RWPE2 (cell line): ENCODE measurements around the gene SLC6A18.

Source experiments
- ATAC-seq: fragments of 200-7000 bp; cut with Tn5 transposase; 3 replicates; pipeline ENCODE4 v1.9.1; 2021; ENCODE audit warnings: low read depth
- DNase-seq: peaks from one replicate; pipeline ENCODE4 v3.0.0-alpha.2; 2020; ENCODE audit warnings: low spot score
- H3K27ac ChIP-seq: fragments of 450-650 bp; 2 replicates; pipeline ENCODE4 v1.5.1; 2017; ENCODE audit warnings: mild to moderate bottlenecking; ENCODE audit not compliant: poor library complexity, severe bottlenecking
- H3K27me3 ChIP-seq: fragments of 250-450 bp; sonication (Bioruptor Pico); 2 replicates; pipeline ENCODE4 v1.5.1; 2021; ENCODE audit warnings: mild to moderate bottlenecking, moderate library complexity; ENCODE audit not compliant: insufficient read depth, poor library complexity, severe bottlenecking
- H3K36me3 ChIP-seq: fragments of 250-450 bp; sonication (Bioruptor Pico); 2 replicates; pipeline ENCODE4 v1.5.1; 2020; ENCODE audit warnings: low read depth, mild to moderate bottlenecking, moderate library complexity
- H3K4me1 ChIP-seq: fragments of 250-450 bp; sonication (Bioruptor Pico); 2 replicates; pipeline ENCODE4 v1.5.1; 2021; ENCODE audit warnings: mild to moderate bottlenecking, moderate library complexity; ENCODE audit not compliant: insufficient read depth, poor library complexity, severe bottlenecking
- H3K4me3 ChIP-seq: fragments of 250-450 bp; sonication (Bioruptor Pico); 2 replicates; pipeline ENCODE4 v1.5.1; 2021; ENCODE audit warnings: mild to moderate bottlenecking, moderate library complexity; ENCODE audit not compliant: severe bottlenecking
- H3K9me3 ChIP-seq: fragments of 250-450 bp; sonication (Bioruptor Pico); 2 replicates; pipeline ENCODE4 v1.5.1; 2021; ENCODE audit warnings: mild to moderate bottlenecking, moderate library complexity; ENCODE audit not compliant: severe bottlenecking
- TF ChIP-seq, protein P1 (sequence below): fragments of 450-650 bp; IDR thresholded peaks from one replicate; pipeline ENCODE4 v1.5.1; 2017; ENCODE audit warnings: mild to moderate bottlenecking, moderate library complexity; ENCODE audit not compliant: poor library complexity, severe bottlenecking

The SLC6A18 gene

DNA sequence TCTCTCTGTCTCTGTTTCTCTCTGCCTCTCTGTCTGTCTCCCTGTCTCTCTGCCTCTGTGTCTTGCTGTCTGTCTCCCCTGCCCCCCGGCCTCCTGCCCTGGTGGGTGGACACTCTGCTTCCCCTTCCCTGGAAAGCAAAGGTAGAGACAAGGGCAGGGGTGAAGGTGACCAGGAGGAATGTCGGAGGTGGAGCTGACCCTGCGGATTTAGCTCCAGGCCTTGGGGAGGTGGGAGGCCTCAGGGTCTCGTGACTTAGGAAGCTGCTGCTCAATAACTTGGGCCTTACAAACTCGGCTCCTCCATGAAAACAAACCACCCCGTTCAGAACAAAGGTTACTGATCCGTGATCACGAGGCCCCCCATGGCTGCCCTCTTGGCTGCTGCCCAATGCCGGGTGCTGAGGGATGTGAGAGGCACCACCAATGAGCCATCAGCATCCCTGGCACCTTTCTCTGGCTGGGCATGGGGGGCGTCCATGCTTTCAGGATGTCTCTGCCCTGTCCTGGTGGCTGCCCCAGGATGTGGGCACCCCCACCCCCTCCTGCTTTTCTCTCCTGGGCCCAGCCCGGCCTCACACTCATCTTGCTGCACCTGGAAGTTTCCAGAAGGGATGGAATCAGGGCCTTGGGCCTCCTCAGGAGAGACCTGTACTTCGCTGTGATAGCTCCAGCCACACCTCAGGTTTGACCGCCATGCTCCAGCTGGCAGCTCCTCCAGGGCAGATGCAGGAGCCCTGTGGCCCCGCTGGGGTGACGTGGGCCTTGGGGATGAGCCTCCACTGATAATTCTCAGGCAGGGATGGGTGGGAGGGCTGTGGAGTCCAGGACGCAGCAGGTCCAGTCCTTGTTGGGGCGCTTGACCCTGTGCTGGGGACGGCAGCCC is 38.6 kb upstream of the SLC6A18 start:
- ATAC-seq (no peak), DNase-seq (peak; percentile 57)
- Histone ChIP-seq H3K27ac (no peak overlapping the region), H3K27me3 (peaks cover 21% of the 10 kb centered on the region), H3K4me1 (no peaks in the 10 kb centered on the region), H3K9me3 (no peaks in the 10 kb centered on the region), H3K36me3 (no peaks in the 10 kb centered on the region), H3K4me3 (no peak overlapping the region)
- TF ChIP-seq, protein P1, sequence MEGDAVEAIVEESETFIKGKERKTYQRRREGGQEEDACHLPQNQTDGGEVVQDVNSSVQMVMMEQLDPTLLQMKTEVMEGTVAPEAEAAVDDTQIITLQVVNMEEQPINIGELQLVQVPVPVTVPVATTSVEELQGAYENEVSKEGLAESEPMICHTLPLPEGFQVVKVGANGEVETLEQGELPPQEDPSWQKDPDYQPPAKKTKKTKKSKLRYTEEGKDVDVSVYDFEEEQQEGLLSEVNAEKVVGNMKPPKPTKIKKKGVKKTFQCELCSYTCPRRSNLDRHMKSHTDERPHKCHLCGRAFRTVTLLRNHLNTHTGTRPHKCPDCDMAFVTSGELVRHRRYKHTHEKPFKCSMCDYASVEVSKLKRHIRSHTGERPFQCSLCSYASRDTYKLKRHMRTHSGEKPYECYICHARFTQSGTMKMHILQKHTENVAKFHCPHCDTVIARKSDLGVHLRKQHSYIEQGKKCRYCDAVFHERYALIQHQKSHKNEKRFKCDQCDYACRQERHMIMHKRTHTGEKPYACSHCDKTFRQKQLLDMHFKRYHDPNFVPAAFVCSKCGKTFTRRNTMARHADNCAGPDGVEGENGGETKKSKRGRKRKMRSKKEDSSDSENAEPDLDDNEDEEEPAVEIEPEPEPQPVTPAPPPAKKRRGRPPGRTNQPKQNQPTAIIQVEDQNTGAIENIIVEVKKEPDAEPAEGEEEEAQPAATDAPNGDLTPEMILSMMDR = no peak

DNA sequence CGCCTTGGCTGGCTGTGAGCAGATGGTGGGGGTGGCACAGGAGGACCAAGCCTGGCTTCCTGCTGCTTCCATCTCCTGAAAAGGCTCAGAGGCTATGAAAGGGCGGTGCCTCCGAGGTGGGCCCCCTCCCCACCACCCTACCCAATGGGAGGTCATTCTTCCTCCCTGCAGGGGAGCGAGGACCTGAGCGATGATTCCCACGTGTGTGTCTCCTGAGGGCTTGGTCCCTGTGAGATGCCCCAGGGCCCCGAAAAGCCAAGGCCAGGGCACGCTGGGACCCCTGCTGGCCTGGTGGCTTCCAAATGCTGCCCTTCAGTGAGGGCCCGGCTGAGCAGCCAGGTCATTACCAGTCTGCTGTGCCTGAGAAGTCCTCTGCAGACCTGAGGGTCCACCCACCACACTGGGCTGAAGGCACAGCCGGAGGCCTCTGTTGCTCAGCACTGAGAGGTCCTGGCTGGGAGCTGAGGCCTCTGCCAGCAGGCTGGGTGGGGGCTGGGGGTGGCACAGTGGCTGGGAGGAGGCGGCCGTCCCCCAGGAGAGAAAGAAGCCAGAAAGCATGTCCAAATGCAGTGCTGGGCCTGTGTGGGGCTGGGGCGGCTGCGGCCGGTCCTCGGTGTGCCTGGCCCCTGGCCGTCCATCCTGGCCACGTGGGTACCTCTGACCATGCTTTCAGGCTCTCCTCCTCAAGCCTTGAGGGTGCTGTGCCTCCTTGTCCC is 37.8 kb upstream of the SLC6A18 start:
- no peaks in the 10 kb centered on the region for H3K4me1 ChIP-seq
- no peak overlapping the region for H3K4me3 ChIP-seq
- ATAC-seq (no peak), DNase-seq (peak; percentile 58)
- H3K36me3 ChIP-seq = no peaks in the 10 kb centered on the region
- no peak overlapping the region for H3K27ac ChIP-seq
- TF ChIP-seq, protein P1 = no peak
- peaks cover 21% of the 10 kb centered on the region for H3K27me3 ChIP-seq
- no peaks in the 10 kb centered on the region for H3K9me3 ChIP-seq

DNA sequence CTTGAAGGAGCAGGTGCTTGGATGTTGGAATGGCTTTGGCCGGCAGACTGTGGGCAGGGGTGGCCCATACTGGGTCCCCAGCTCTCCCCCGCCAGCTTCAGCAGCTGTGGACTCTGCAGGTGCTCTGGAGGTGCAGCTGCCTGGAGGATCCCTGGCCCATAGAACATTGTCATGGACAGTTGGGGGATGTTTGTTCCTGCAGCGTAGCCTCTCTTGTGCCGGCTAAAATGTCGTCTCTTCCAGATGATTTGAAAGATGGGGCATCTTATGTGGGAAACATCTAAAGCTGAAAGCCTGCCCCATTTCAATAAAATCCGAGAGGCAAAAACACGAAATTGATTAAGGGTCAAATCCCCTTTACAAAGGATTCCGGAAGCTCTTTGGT is 37.2 kb upstream of the SLC6A18 start:
- TF ChIP-seq, protein P1 = no peak
- no peak overlapping the region for H3K4me3 ChIP-seq
- no peaks in the 10 kb centered on the region for H3K36me3 ChIP-seq
- no peaks in the 10 kb centered on the region for H3K4me1 ChIP-seq
- H3K27me3 ChIP-seq = peaks cover 21% of the 10 kb centered on the region
- ATAC-seq (no peak), DNase-seq (peak; percentile 55)
- no peaks in the 10 kb centered on the region for H3K9me3 ChIP-seq
- H3K27ac ChIP-seq = no peak overlapping the region

DNA sequence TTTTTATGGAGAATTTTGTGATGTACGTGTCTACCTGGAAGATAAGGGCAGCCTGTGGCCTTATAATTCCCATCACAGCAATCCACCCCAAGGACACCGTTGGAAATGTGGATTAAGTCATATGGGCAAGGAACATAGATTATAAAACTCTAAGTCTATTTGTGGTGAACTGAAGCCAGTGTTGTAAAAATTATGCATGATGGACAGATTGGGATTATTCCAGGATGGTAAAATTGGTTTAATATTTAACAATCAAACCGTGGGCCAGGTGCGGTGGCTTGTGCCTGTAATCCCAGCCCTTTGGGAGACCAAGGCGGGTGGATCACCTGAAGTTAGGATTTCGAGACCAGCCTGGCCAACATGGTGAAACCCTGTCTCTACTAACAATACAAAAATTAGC is 36.7 kb upstream of the SLC6A18 start:
- H3K4me1 ChIP-seq = no peaks in the 10 kb centered on the region
- H3K27me3 ChIP-seq = peaks cover 21% of the 10 kb centered on the region
- TF ChIP-seq, protein P1 = no peak
- H3K36me3 ChIP-seq = no peaks in the 10 kb centered on the region
- no peaks in the 10 kb centered on the region for H3K9me3 ChIP-seq
- H3K27ac ChIP-seq = no peak overlapping the region
- H3K4me3 ChIP-seq = no peak overlapping the region
- ATAC-seq (no peak), DNase-seq (no peak)

DNA sequence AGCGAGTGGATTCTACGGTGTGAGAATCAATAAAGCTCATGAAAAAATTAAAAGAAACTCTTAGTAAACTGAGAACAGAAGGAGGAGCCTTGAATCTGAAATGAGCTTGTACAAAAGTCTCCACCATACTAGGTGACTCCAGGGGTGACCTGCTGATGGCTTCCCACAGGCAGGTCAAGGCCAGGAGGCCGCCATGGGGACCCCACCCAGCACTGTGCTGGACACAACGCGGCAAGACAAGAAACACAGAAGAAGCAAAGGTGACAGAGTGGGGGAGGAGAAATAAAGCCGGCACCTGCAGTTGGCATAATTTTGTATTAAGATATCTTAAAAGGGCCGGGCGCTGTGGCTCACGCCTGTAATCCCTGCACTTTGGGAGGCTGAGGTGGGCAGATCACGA is 35.9 kb upstream of the SLC6A18 start:
- DNase-seq (peak; percentile 45), ATAC-seq (no peak)
- H3K4me3 ChIP-seq = no peak overlapping the region
- TF ChIP-seq, protein P1 = no peak
- H3K36me3 ChIP-seq = no peaks in the 10 kb centered on the region
- H3K9me3 ChIP-seq = no peaks in the 10 kb centered on the region
- no peak overlapping the region for H3K27ac ChIP-seq
- no peaks in the 10 kb centered on the region for H3K4me1 ChIP-seq
- H3K27me3 ChIP-seq = peaks cover 21% of the 10 kb centered on the region
